Measurements from ENCODE around the gene SAMD11. TPM values are rescaled to one million over a fixed set of nuclear protein-coding genes. Genes with fewer than 3 reads are reported as not detected.

The SAMD11 gene
- total and polyA plus RNA-seq, 2 donors from 2014 or later: 13.3 to 21.4 TPM

- Histone ChIP-seq H3K27me3 (ENCODE audit: control insufficient read depth, insufficient read depth, low read length) (no peaks in the 10 kb centered on the region), H3K4me3 (ENCODE audit: low read length in 3 of 3) (no peak overlapping the region), H3K9me3 (ENCODE audit: control insufficient read depth in 2 of 3, insufficient read depth in 1 of 3, low read length in 3 of 3) (no peaks in the 10 kb centered on the region), H3K27ac (ENCODE audit: low read depth in 2 of 2, low read length in 2 of 2) (no peak overlapping the region), H3K9ac (ENCODE audit: low read length in 3 of 3) (no peak overlapping the region), H3K4me1 (ENCODE audit: control insufficient read depth in 2 of 3, insufficient read depth in 2 of 3, low read depth in 1 of 3, low read length in 3 of 3) (peaks cover 0 to 31% (median 0%) of the 10 kb centered on the region in 3 donors), H3K36me3 (ENCODE audit: control insufficient read depth in 2 of 3, insufficient read depth in 3 of 3, low read length in 3 of 3) (no peaks in the 10 kb centered on the region)
- TF ChIP-seq CTCF (IDR thresholded peaks at IDR 0.05; ENCODE audit: borderline replicate concordance, extremely low read depth, insufficient read depth): no peak
- intact Hi-C loops (cut with DNase I): no loop called here
- FAIRE-seq: no peak
- peak; percentile 64 to 89 (median 85) for DNase-seq
Observed at GRCh38 chr1:910881-911721, 12.6 kb upstream of the SAMD11 start.

GRCh38 chr1:911875-912739, 11.6 kb upstream of the SAMD11 start:
- FAIRE-seq (no peak), DNase-seq (peak in 3 of 5 donors; percentile 11 to 55 (median 48))
- no peak for TF ChIP-seq CTCF (IDR thresholded peaks at IDR 0.05; ENCODE audit: borderline replicate concordance, extremely low read depth, insufficient read depth)
- no peak overlapping the region for H3K9ac ChIP-seq (ENCODE audit: low read length in 3 of 3)
- no peak overlapping the region for H3K27ac ChIP-seq (ENCODE audit: low read depth in 2 of 2, low read length in 2 of 2)
- intact Hi-C loops (cut with DNase I): no loop called here
- no peaks in the 10 kb centered on the region for H3K9me3 ChIP-seq (ENCODE audit: control insufficient read depth in 2 of 3, insufficient read depth in 1 of 3, low read length in 3 of 3)
- H3K4me1 ChIP-seq (ENCODE audit: control insufficient read depth in 2 of 3, insufficient read depth in 2 of 3, low read depth in 1 of 3, low read length in 3 of 3): peaks cover 0 to 38% (median 4%) of the 10 kb centered on the region in 3 donors
- H3K4me3 ChIP-seq (ENCODE audit: low read length in 3 of 3): no peak overlapping the region
- no peaks in the 10 kb centered on the region for H3K27me3 ChIP-seq (ENCODE audit: control insufficient read depth, insufficient read depth, low read length)
- no peaks in the 10 kb centered on the region for H3K36me3 ChIP-seq (ENCODE audit: control insufficient read depth in 2 of 3, insufficient read depth in 3 of 3, low read length in 3 of 3)

GRCh38 chr1:912740-913301, 10.9 kb upstream of the SAMD11 start:
- peak; percentile 28 for TF ChIP-seq CTCF (IDR thresholded peaks at IDR 0.05; ENCODE audit: borderline replicate concordance, extremely low read depth, insufficient read depth)
- Histone ChIP-seq H3K9me3 (ENCODE audit: control insufficient read depth in 2 of 3, insufficient read depth in 1 of 3, low read length in 3 of 3) (no peaks in the 10 kb centered on the region), H3K27me3 (ENCODE audit: control insufficient read depth, insufficient read depth, low read length) (no peaks in the 10 kb centered on the region), H3K4me3 (ENCODE audit: low read length in 3 of 3) (no peak overlapping the region), H3K27ac (ENCODE audit: low read depth in 2 of 2, low read length in 2 of 2) (no peak overlapping the region), H3K36me3 (ENCODE audit: control insufficient read depth in 2 of 3, insufficient read depth in 3 of 3, low read length in 3 of 3) (no peaks in the 10 kb centered on the region), H3K4me1 (ENCODE audit: control insufficient read depth in 2 of 3, insufficient read depth in 2 of 3, low read depth in 1 of 3, low read length in 3 of 3) (peaks cover 0 to 38% (median 4%) of the 10 kb centered on the region in 3 donors), H3K9ac (ENCODE audit: low read length in 3 of 3) (no peak overlapping the region)
- FAIRE-seq (no peak), DNase-seq (peak in 3 of 5 donors; percentile 54 to 64 (median 59))
- intact Hi-C loops (cut with DNase I): no loop called here
